ENCODE results near the gene CPED1.

- TF ChIP-seq CTCF (IDR thresholded peaks at IDR 0.05) = no peak
- no peak for TF ChIP-seq POLR2A (IDR thresholded peaks at IDR 0.05)
- TF ChIP-seq EP300 (IDR thresholded peaks at IDR 0.05; ENCODE audit: low read depth) = no peak
Observed at GRCh38 chr7:120996988-120997345, 8.5 kb downstream of the CPED1 start.

All from transverse colon (tissue), 3 donors.